Inflammatory macrophage (primary cell): Measurements from ENCODE around the gene UROC1.
A peak's percentile ranks its signal among the peaks of the same experiment; 100 is the strongest.

Experiments used
- DNase-seq, 2 donors: peaks; one replicate each; pipeline ENCODE4 v3.0.0-alpha.2; 2020 to 2022

The UROC1 gene

GRCh38 chr3:126494204-126494969 is 23.2 kb downstream of the UROC1 start:
- DNase-seq, result no peak

- DNase-seq, result no peak
Observed at GRCh38 chr3:126493739-126494138, 23.8 kb downstream of the UROC1 start.

GRCh38 chr3:126493051-126493450 is 24.5 kb downstream of the UROC1 start:
- DNase-seq, result no peak

GRCh38 chr3:126491221-126492013 is 26.2 kb downstream of the UROC1 start:
- peak; percentile 6 to 32 for DNase-seq

GRCh38 chr3:126490619-126491018 is 27.0 kb downstream of the UROC1 start:
- no peak for DNase-seq

- no peak for DNase-seq
Observed at GRCh38 chr3:126488886-126489569, 28.5 kb downstream of the UROC1 start.

GRCh38 chr3:126488185-126488584 is 29.4 kb downstream of the UROC1 start:
- no peak for DNase-seq

- peak; percentile 2 to 37 for DNase-seq
Observed at GRCh38 chr3:126487151-126487771, 30.3 kb downstream of the UROC1 start.

GRCh38 chr3:126486360-126486847 is 31.2 kb downstream of the UROC1 start:
- no peak for DNase-seq

GRCh38 chr3:126485956-126486355 is 31.6 kb downstream of the UROC1 start:
- no peak for DNase-seq

- no peak for DNase-seq
Observed at GRCh38 chr3:126485176-126485897, 32.2 kb downstream of the UROC1 start.

GRCh38 chr3:126484662-126485061 is 32.9 kb downstream of the UROC1 start:
- no peak for DNase-seq

GRCh38 chr3:126484148-126484547 is 33.4 kb downstream of the UROC1 start:
- DNase-seq, result no peak

- DNase-seq, result no peak
Observed at GRCh38 chr3:126483321-126483761, 34.2 kb downstream of the UROC1 start.

GRCh38 chr3:126482503-126483255 is 34.9 kb downstream of the UROC1 start:
- DNase-seq, result no peak

- no peak for DNase-seq
Observed at GRCh38 chr3:126481808-126482502, 35.6 kb downstream of the UROC1 start.

GRCh38 chr3:126480861-126481260 is 36.7 kb downstream of the UROC1 start:
- no peak for DNase-seq

- no peak for DNase-seq
Observed at GRCh38 chr3:126480206-126480605, 37.4 kb downstream of the UROC1 start.

- no peak for DNase-seq
Observed at GRCh38 chr3:126479642-126480041, 37.9 kb downstream of the UROC1 start.

GRCh38 chr3:126478581-126479310 is 38.8 kb downstream of the UROC1 start:
- DNase-seq, result no peak
